Epidermal melanocyte (primary cell): Measurements from ENCODE around the gene U2AF2.

Source experiments
- DNase-seq: peaks from one replicate; pipeline ENCODE4 v3.0.0; 2011; ENCODE audit warnings: low spot score; ENCODE audit not compliant: insufficient read length

Gene U2AF2

DNA sequence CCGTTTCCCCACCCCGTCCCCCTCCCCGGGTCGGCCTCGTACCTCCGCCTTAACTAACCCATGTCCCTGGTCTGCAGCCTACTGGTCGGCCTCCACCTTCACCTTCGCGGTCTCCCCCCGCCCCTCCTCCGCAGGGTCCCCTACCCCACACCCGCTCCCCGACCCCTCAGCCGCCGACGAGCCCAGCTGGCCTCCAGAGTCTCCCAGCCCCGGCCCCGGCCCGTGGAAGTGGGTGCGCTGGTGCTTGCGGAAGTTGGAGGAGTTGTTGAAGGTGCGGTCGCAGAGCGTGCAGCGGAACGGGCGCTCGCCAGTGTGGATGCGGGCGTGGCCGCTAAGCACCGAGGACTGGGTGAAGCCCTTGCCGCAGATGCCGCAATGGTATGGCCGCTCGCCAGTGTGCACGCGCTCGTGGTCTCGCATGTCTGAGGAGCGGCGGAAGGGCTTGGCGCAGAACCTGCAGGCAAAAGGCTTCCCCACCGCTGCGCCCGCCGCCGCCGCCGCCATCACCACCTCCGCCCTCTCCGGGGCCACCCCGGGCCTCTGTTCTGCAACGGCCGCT lies 33.1 kb upstream of the U2AF2 start:
- no peak for DNase-seq

DNA sequence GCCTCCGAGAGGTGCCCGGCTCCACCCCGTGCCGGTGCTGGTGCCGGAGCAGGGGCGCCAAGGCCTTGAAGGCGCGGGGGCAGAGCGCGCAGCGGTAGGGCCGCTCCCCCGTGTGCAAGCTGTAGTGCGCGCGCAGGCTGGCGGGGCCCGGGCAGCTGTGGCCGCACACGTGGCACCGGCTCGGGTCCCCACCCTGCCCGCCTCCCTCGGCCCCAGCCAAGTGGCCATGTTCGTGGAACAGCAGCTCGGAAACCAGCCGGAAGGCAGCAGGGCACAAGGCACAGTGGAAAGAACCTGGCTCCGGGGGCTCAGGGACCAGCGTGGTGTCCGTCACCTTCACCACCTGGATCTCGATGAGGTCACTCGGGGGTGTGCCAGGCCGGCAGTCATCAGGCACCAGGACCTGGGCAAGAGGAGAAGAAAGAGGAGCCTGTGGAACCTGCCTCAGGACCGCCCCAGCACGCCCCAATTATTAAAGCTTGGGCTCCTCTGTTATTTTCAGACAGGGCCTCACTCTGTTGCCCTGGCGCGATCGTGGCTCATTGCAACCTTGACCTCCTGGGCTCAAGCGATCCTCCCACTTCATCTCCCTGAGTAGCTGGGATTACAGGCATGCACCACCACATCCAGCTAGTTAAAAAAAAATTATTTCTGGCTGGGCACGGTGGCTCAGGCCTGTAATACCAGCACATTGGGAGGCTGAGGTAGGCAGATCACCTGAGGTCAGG lies 32.4 kb upstream of the U2AF2 start:
- no peak for DNase-seq

DNA sequence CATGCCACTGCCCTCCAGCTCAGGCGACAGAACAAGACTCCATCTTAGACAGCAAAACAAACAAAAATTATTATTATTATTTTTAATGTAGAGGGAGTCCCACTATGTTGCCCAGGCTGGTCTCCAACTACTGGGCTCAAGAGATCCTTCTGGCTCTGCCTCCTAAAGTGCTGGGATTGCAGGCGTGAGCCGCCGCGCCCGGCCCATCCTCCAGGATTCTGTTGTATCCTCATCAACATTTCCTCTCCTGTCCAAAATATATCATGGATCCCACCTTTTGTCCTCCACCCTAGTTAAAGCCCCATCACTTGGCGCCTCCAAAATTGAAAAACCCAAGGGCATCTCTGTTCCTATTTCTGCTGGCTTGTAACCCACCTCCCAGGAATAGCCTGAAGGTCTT lies 31.7 kb upstream of the U2AF2 start:
- DNase-seq = no peak

DNA sequence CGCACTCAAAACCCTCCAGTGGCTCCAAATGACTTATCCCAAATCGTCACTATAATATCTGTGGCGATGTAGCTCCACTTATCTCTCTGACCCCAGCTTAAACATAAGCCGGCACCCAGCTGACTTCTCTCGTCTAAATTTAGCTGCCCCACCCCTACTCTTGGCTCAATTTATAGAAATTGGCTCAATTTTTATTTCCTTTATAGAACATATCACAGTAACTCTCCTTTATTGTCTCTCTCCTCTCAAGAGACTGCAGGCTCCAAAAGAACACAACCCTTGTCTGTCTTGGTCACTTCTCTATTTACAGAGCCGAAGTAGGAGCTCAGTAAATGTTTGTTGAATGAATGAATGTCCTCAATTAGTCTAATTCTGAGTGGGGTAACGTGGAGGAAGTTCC lies 31.3 kb upstream of the U2AF2 start:
- peak; percentile 16 for DNase-seq

DNA sequence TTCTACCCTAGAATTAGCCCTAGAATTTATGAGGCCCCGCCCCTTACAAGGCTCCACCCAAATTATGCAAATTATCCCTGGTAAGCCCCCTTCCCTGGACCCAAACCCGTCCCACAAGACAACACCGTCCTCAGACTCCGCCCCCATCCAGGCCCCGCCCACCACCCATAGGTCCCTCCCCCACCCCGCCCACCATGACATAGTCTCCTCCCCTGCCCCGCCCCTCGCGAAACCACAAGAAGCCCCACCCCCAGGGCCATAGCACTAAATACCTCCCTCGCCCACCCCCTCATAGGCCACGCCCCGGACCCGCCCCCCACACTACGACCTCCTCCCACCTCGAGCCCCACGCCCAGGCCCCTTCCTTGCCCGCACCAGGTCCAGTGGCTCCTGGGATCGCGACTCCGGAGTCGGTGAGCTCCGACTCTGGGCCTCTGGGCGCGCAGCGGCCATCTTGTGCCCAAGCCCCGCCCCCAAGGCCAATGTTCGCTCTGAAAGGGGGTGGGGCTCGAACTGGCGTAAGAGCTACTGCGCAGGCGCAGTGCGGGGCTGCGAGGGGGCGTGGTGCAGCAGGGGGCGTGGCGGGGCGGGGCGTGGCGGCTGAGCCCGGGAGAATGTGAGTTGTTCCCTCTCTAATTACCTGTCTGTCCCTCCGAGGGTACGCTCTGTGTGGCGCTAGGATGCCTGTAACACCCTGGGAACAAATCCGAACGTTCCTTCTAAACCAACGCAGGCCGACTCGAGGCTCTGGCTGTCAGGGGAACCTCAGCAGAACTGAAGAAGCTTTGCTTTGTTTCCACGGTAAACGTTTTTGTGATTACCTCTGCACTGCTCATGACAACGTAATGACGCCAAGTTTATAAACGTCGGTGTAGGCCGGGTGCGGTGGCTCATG lies 30.5 kb upstream of the U2AF2 start, which contains the start of gene ZNF784:
ZNF784 (minus strand) TSS at position 458 of the 895 bp plus-strand sequence; CDS start at position 453, 5 bp downstream.
- peak; percentile 96 for DNase-seq

DNA sequence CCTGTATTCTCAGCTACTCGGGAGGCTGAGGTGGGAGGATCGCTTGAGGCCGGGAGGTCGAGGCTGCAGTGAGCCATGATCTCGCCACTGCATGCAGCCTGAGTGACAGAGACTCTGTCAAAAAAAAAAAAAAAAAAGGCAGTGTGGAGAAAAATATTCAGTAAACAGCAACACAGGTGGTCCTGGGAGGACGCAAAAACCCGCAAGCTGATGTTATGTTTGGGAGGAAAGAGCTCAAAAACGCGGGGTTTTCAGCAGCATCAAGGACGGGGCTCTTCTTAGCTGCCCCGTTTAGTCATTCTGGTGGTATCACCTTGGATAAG lies 29.9 kb upstream of the U2AF2 start:
- no peak for DNase-seq

DNA sequence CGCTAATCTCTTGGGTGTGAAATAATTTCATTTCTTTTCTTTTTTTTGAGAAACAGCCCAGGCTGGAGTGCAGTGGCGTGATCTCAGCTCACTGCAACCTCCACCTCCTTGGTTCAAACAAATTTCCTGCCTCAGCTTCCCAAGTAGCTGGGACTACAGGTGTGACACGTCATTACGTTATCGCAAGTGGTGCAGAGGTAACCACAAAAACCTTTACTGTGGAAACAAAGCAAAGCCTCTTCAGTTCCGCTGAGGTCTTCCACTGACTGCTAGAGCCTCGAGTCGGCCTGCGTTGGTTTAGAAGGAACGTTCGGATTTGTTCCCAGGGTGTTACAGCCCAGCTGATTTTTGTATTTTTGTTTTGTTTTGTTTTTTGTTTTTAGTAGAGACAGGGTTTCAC lies 28.5 kb upstream of the U2AF2 start:
- no peak for DNase-seq

DNA sequence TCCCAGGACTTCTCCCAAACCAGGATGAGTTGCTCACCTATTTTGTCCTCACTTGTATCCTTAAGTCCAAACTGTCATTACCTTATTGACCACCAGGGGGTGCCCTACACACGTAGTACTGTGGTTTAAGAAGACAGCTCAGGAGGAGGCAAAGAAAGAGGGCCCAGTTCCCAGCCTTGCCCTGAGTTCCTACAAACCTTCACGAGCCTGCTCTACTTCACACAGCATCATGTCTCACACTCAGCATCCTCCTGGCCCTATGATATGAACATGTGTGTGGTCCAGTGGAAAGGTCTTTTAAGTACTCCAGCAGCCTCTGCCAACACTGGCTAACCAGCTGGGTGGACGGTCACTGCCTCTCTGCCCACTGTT lies 22.4 kb upstream of the U2AF2 start:
- DNase-seq = peak; percentile 76

DNA sequence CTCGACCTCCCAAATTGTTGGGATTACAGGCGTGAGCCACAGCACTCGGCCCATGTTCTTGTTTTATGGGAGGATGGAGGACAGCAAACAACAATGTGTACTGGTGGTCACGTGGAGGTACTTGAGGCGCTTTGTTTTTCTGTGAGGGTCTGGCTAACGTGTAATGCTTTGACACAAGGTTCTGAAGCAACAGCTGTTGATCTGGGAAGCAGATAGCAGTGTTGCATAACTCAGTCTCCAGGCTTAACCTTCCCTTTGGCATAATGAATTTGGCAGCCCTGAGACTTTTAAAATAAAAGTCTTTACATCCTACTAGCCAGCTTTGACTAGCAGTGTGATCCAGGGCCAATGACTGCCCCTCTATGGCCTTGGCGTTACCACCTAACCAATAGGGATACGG lies 21.0 kb upstream of the U2AF2 start:
- no peak for DNase-seq

DNA sequence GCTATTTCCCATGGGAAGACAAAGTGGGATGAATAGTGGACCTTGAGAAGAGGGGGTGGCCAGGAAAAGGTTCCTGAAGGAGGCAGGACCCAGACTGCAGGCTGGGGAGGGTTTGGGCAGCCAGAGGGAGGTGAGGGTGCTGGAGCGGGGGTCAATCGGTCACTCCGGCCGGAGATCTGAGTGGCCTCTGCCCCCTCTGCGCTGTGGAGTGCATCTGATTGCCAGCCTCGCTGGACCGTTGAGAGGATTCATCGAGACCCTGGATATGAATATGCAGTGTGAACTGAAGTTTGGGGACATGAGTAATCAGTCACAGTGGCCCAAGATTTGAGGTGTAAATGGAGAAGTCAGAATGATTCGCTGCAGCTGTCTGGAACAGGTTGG lies 19.5 kb upstream of the U2AF2 start:
- DNase-seq = no peak

DNA sequence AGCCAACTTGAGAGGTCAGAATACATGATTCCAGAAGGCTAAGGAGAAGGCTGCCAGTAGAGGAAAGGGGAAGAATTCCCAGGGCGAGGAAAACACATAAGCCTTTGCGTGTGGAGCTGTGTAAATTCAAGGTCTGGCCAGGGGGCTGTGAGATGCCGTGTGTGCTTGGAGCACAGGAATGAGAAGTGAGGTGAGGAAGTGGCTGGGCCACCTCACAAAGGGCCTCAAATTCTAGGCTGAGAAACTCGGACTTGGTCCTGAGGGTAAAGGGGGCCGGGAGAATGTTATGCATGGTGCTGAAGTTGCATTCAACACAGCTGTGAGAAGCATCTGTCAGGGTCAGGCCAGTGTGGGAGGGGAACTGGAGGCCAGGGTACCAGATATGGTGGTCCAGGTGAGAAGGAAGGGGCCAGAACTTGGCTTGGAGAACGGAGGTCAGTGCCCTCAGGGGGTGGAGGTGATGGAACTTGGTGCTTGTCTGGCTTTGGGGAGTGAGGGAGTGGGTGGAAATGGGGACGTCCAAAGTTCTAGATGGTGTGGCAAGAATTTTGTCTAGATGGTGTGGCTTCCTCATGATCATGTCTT lies 18.9 kb upstream of the U2AF2 start:
- no peak for DNase-seq

DNA sequence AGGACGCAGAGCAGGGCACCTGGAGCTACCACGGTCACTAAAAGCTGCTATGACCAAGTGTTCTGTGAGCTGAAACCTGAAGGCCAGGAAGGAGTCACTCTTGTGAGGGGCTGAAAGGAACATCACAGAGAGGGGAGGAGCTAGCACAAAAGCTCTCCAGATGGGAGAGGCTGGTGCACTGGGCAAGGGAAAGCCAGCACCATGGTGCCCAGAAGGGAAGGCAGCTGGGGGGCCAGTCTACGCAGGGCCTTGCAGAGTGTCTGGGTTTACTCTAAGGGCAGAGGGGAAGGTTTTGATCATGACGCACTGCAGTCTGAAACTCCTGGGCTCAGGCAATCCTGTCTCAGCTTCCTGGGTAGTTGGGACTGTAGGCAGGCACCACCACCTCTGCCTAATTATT lies 18.1 kb upstream of the U2AF2 start:
- DNase-seq = no peak

DNA sequence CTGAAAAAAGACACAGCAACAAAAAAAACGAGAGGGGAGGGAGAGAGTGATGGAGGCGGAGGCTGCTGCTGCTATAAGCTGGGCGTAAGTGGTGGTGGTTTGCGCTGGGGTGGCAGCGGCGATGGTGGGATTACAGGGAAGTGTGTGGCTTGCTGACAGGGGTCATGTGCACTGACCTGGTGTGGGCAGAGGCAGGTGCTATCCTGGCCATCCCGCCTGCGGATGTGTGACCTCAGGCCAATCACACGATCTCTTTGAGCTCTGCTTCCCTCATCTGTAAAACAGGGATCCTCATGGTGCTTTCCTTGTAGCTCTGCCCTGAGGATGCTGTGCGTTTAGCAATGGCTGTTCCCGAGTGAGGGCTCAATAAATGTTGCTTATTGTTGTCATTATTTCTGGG lies 17.3 kb upstream of the U2AF2 start:
- no peak for DNase-seq

DNA sequence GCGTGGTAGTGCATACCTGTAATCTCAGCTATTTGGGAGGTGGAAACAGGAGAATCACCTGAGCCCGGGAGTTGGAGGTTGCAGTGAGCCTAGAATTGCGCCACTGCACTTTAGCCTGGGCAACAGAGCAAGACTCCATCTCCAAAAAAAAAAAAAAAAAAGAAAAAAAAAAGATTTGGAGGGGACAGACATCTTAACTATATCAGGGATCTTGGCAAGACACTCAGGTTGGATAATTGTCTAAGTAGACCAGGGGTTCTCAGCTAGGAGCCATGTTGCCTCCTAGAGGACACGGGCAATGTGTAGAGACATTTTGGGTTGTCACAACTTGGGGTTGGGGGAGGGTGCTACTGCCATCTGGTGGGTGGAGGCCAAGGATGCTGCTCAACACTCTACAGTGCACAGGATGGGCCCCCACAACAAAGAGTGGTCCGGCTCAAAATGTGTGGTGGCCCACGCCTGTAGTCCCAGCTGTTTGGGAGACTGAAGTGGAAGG lies 15.9 kb upstream of the U2AF2 start:
- DNase-seq = no peak

DNA sequence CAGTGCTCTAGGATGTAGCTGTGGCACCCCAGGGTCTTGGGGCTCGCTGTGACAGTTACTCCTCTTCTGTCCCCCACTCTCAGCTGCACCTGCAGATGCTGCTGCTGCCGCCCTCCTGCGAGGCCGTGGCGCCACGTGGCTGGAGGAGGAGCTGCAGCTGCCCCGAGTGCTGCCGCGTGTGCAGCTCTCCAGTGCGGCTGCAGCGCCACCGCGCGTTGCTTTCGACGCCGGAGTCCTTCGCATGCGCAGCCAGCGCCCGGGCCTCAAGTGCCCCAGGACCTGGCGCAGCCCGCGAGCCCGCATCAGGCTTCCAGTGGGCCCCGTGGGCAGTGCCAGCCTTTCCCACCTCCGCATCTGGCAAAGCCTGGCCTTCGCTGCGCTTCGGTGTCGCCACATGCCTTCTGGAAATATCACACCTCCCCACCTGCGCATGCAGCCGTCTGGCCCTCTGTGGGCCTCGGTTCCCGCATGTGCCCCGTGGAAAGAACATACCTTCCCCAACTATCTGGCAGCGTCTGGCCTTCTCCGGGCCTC lies 14.7 kb upstream of the U2AF2 start:
- DNase-seq = peak; percentile 70

DNA sequence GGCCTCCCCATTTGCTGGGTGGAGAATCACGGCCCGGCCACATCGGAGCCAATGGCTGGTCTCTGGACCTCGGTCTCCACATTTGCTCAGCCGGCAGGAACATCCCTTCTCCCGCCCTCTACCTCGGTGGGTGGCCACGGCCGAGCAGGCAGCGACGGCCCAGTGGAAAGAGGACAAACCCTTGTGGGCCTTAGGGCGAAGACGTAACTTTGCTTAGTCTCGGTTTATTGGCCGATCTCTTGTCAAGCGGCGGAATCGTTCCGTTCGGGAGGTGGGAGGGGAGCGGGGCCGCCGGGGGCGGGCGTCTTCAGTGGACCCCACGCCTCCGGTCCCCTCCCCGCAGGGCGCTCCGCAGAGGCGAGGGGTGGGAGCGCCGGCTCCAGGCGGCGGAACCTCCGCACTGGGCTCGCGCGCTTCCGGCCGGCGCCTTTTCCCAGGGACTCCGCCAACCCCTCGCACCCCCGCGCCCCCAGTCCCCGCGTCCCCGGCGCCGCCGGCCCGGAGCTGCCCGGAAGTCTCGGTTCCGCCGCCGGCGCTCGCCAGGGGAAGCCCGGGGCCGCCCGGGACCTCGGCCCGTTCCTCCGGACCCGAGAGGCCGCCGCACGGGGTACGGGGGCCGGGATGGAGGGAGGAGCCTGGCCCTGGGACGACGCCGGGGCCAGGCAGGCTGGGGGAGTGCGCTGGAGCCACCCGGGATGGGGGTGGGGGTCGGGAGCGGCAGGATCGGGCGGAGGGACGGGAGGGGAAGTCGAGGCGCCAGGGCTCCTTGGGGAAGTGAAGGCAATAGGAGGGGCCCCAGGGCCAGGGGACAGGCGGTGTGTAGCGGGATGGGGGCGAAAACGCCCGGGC lies 14.0 kb upstream of the U2AF2 start, which contains the start of gene ZNF580:
ZNF580 (plus strand) TSS at position 426 of the 849 bp plus-strand sequence. CDS start 1,507 bp downstream, outside the sequence.
- peak; percentile 79 for DNase-seq

DNA sequence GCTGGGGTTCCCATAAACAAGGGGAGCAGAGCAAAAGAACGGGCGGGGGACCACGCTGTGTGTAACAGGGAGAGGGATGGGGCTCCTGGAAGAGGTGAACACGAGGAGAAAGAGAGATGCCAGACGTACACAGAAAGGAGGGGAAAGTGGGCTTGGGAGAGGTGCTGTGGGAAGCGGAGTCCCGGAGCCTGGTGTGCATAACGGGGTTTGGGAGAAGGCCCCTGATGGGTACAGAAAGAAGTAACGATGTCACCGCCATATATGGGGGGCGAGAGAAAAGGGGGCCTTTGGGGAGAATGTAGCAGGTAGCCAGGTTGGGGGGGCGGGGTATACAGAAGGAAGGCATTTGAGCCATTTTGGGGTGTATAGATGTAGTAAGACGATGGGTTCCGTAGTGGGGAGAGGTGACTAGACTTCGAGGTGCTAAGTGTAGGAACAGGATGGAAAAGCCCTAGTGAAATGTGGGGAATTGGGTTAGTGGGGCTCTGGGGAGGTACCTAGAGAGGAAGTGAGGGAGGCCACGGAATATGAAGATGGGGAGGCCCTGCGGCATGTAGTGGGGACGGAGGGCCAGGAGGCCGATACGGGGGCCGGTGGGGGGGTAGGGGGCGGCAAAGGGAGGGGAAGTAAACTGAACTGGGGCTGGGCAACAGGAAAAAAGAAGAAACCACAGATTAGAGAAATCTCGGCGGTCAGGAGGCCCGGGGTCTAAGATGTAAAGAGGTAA lies 13.2 kb upstream of the U2AF2 start:
- no peak for DNase-seq

DNA sequence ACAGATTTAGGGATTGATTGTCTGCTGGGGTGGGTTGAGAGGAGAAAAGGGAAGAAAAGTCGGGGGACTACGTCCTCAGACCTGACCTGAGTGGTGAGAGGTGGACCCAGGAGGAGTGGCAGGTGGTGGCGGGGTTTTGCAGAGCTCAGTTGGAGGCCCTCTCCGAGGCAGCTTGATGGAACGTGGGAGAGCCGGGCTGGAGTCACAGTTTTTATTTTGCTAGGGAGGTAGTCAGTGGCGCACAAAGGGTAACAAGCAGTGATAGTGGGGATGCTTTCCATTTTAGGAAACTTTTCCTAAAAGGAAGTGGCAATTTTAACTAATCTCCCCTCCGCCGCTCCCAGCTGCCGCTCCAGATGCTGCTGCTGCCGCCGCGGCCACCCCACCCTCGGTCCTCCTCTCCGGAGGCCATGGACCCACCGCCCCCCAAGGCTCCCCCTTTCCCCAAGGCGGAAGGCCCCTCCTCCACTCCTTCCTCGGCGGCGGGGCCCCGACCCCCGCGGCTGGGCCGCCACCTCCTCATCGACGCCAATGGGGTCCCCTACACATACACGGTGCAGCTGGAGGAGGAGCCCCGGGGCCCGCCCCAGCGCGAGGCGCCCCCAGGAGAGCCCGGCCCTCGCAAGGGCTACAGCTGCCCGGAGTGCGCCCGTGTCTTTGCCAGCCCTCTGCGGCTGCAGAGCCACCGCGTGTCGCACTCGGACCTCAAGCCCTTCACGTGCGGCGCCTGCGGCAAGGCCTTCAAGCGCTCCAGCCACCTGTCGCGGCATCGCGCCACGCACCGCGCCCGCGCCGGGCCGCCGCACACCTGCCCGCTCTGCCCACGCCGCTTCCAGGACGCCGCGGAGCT lies 12.5 kb upstream of the U2AF2 start:
- no peak for DNase-seq
